Activated CD4-positive, alpha-beta T cell treated with anti-CD3 and anti-CD28 coated beads for 1 hour (primary cell): Measurements from ENCODE around the gene NBEAL2.
"Not testable (repeated sequence)": the region's sequence is repeated elsewhere in the genome, so short reads cannot be mapped to it uniquely, and the experiment has no call there.

ENCODE experiments used
- DNase-seq: peaks from one replicate; pipeline ENCODE4 v3.0.0-alpha.2; 2020

Gene NBEAL2

GRCh38 chr3:47012342-47013230, 33.1 kb downstream of the NBEAL2 start:
- no peak for DNase-seq

- DNase-seq, result no peak
These were observed 33.8 kb downstream of the NBEAL2 start for GRCh38 chr3:47013231-47013630.

GRCh38 chr3:47014036-47014435, 34.6 kb downstream of the NBEAL2 start:
- DNase-seq, result no peak

GRCh38 chr3:47015151-47015550, 35.7 kb downstream of the NBEAL2 start:
- DNase-seq, result no peak

- no peak for DNase-seq
These were observed 36.8 kb downstream of the NBEAL2 start for GRCh38 chr3:47016086-47016933.

- no peak for DNase-seq
These were observed 37.5 kb downstream of the NBEAL2 start for GRCh38 chr3:47016934-47017435.

- DNase-seq, result no peak
These were observed 38.2 kb downstream of the NBEAL2 start for GRCh38 chr3:47017504-47018268.

GRCh38 chr3:47018269-47018611, 38.8 kb downstream of the NBEAL2 start:
- DNase-seq, result no peak

GRCh38 chr3:47019201-47019600, 39.7 kb downstream of the NBEAL2 start:
- DNase-seq, result no peak

GRCh38 chr3:47020311-47020710, 40.8 kb downstream of the NBEAL2 start:
- DNase-seq, result no peak

GRCh38 chr3:47022641-47023071, 43.2 kb downstream of the NBEAL2 start:
- no peak for DNase-seq

GRCh38 chr3:47024932-47025331, 45.5 kb downstream of the NBEAL2 start:
- DNase-seq, result no peak

- not testable (repeated sequence) for DNase-seq
These were observed 47.0 kb downstream of the NBEAL2 start for GRCh38 chr3:47026432-47026831.

- no peak for DNase-seq
These were observed 48.7 kb downstream of the NBEAL2 start for GRCh38 chr3:47028146-47028545.

GRCh38 chr3:47028667-47029066, 49.2 kb downstream of the NBEAL2 start:
- DNase-seq, result no peak

- DNase-seq, result not testable (repeated sequence)
These were observed 51.6 kb downstream of the NBEAL2 start for GRCh38 chr3:47031041-47031440.

- no peak for DNase-seq
These were observed 55.5 kb downstream of the NBEAL2 start for GRCh38 chr3:47034868-47035489.

- no peak for DNase-seq
These were observed 56.2 kb downstream of the NBEAL2 start for GRCh38 chr3:47035645-47036044.

- no peak for DNase-seq
These were observed 56.7 kb downstream of the NBEAL2 start for GRCh38 chr3:47036145-47036544.

GRCh38 chr3:47037302-47037701, 57.8 kb downstream of the NBEAL2 start:
- not testable (repeated sequence) for DNase-seq

- DNase-seq, result no peak
These were observed 61.6 kb downstream of the NBEAL2 start for GRCh38 chr3:47041114-47041513.

- DNase-seq, result no peak
These were observed 62.8 kb downstream of the NBEAL2 start for GRCh38 chr3:47042231-47042791.
